CD4-positive, alpha-beta T cell treated with Interleukin-21 for 1 hour (primary cell): ENCODE data around the gene TFIP11.
"Not testable (repeated sequence)": the region's sequence is repeated elsewhere in the genome, so short reads cannot be mapped to it uniquely, and the experiment has no call there.

ENCODE experiments used
- DNase-seq: peaks from one replicate; pipeline ENCODE4 v3.0.0-alpha.2; 2020

Gene TFIP11

DNA sequence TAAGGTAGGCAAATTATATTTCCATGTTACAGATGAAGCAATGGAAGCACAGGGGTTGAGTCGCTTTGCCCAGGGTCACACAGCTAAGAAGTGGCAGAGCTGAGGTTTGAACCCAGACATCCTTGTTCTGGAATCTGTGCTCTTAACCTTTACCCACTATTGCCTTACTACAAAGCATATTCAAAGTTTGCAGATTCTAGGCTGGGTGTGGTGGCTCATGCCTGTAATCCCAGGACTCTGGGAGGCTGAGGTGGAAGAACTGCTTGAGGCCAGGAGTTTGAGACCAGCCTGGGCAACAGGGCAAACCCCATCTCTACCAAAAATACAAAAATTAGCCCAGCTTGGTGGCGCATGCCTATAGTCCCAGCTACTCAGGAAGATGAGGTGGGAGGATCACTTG lies 27.8 kb upstream of the TFIP11 start:
- no peak for DNase-seq

DNA sequence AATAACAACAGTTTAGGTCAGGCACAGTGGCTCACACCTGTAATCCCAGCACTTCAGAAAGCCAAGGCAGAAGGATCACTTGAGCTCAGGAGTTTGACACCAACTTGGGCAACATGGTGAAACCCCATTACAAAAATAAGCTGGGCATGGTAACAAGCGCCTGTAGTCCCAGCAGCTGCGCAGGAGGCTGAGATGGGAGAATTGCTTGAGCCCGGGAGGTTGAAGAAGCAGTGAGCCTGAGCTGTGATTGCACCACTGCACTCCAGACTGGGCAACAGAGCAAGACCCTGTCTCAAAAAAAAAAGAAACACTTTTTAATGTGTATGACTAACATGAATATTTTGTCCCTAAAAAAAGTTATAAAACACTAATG lies 24.5 kb upstream of the TFIP11 start:
- DNase-seq, result no peak

DNA sequence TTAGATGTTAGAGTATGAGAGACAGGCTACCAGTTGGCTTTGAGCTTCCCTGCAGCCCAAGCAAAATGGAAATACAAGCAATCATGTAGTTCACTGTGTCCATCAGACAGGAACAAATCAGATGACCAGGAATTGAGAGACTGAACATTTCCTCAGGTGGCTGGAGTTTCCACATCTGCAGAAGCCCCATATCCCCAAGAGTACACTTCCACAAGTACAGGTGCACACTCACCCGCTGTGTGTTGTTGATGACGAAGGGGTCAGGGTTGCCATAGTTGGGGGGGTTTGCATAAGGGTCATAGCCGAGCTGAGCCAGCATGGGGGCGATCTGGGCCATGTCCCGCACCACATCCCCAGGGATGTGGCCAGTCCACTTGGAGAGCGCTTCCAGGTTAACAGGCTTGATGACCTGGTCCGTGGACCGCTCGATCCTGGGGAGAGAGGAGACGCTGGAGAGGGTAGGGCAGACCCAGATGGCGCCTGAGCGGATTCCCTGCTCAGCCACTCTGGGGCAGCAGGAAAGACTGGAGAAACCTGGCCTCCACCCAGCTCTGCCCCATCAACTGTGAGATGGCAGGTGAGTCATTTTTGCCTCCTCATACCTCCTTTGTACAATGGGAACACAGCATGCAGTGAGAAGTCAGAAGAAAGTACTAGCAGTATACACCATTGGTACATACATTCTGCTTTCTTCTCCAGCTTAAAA lies 23.9 kb upstream of the TFIP11 start:
- no peak for DNase-seq

DNA sequence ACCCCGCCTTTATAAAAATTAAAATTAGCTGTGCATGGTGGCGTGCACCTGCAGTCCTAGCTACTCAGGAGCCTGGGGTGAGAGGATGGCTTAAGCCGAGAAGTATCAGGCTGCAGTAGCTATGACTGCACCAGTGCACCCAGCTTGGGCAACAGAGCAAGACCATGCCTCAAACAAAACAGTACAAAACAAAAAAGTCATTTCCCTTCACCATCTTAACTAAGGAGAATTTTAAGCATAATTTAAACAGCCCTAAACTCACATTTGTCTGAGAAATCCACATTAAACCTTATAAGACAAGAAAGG lies 23.3 kb upstream of the TFIP11 start:
- no peak for DNase-seq

DNA sequence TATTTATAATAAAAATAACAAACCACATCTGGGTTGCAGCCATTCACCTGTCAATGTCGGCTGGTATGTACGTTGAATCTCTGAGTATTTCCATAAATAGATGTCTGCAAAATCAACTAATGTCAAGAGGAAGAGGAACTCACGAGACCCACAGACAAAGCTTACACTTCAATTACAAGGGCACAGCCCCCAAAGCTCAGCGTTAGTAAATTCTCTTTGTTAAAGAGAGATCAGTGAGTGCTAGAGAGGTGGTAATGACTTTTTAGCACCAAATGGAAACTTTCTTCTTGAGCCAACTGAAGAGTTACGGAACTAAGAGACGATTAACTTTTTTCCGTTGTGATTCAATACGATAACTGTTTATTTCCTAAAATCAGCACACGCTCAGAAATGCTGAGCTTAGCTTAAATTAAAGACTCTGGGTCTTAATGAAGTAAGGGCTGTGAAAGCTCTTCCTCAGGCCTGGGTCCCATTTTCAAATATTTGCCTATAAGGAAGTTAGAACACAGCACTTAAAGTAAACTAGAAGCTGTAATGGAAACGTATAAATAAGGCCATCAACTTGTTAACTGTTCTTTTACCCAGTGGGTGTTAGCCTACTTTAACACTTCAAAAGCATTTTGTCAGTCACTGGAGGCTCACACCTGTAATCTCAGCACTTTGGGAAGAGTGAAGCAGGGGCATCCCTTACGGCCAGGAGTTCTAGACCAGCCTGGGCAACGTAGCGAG lies 22.8 kb upstream of the TFIP11 start:
- no peak for DNase-seq

DNA sequence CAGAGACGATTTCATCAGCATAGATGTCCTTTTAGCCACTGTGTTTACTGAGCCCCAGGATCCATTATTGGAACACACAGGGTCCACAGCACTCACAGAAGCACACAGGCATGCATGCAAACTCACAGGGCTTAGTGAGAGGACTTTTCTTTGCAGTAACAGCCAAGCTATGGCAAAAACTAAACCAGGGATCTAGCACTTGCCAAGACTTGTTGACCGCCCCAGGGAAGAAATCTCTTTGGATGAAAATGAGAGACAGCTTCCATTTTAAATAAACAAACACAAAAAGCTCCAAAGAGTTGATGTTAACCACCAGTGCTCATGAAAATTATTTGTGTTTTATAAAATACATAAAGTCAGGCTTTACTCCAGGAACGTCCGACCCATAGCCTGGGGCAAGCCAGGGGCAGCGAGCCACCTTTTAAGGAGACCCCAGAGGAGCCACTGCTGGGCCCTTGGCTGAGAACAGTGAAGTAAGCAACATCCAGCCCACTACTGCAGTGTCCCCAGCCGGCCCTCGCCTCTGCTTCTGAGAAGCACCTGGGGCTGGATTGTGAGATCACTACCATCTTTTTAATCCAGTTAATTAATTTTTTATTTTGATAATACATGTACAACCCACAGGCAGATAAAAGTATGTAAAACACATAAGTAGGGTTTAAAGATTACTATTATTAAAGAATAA lies 22.0 kb upstream of the TFIP11 start:
- DNase-seq, result no peak

DNA sequence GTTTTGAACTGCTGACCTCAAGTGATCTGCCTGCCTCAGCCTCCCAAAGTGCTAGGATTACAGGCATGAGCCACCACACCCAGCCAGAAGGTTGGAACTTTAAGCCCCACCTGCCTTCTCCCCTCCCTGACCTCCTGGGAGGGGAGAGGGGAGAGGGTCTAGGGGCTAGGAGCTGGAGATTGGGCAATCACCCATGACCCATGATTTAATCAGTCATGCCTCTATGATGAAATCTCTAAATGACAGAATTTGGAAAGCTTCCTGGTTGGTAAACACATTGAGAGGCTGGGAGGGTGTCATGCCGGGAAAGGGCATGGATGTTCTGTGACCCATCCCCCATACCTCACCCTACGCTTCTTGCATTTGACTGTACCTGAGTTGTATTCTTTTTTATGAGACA lies 17.1 kb upstream of the TFIP11 start:
- no peak for DNase-seq

DNA sequence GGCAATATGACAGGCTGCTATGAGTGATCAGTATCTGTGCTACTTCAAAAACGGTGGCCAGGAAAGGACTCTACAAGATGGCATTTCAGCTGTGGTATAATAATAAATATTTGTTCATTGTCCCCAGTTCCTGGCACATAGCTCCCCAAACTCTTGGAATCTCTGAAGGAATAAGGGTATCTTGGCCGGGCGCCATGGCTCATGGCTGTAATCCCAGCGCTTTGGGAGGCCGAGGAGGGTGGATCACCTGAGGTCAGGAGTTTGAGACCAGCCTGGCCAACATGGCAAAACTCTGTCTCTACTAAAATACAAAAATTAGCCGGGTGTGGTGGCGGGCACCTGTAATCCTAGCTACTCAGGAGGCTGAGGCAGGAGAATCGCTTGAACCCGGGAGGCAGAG lies 16.2 kb upstream of the TFIP11 start:
- not testable (repeated sequence) for DNase-seq

DNA sequence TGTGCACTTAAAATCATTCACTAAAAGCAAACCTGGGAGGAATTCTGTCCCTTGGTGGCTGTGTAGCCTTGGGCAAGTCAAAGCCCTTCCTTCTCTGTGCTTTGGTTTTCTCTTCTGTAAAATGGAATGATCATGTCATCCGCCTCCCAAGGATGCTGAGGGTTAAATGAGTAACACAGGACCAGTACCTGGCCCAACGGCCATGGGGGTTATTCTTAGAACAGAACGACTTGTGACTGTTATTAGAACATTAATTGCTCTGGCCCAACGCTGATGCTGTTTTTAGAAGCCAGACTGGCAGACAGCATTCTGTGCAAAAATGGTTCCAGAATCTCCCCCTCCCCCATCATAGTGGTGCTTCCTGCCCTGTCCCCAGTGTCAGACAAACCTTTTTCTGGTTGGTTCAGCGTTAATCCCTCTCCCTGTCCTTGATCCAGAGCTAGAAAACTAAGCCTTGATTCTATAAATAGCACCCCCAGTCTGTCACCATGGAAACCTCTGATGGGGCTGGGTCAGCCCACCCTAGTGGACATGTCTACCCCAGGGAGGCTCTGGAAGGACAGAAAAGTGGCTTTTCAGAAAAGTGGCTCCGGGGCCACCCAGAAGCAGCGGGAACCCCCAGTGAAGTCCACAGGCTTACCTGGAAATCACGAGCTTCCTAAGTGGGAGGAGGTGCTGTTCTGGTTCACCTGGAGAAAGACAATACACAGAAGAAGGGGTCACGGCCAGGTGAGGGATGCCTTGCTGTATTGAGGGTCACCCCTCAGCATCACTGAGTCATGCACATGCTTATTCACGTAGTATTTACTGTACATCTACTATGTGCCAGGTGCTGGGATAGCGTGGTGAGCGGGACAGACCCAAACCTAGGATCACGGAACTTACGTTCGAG lies 15.5 kb upstream of the TFIP11 start:
- DNase-seq, result no peak

DNA sequence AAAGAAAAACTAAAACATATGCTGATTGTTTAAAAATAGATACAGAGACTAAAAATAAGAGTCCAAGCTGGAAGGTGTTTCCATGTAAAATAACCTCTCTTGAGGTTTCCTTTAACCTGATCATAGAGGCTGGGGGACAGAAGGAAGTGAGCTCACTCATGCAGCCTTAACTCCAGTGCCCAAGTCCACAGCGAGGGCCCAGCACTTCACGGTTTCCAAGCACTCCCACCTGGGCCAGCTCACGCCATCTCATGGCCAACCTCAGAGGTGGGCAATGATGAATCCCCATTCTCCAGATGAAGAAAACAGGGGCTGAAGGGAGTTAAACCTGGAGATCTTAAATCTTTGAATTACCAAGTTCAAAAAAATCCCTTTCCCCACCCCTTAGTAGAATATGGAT lies 14.9 kb upstream of the TFIP11 start:
- DNase-seq, result no peak

DNA sequence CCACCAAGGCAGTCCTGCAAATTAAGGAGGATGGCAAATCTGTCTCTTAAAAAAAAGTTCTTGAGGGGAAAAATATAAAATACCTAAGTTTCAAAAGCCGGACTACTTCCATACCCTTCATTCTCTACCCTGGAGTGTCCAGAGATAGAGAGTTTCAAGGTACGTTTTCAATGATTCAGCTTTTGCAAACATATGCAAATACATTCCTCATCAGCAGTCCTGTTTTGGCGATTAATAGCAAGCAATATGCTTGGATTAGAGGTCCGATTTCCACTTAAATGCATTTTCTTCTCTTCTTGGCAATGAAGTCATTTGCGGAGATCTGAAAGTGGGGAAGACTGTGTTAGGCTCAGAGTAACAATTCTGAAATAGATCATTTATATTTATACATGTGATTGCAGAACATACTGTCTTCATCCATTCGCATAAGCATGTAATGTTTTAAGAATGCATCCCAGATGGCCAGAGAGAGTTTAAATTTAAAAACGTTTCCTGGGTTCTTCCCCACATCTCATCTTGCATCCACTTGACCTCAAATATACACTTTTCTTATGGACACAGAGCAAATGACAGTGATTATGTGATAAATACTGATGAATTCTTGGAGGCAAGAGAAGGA lies 13.8 kb upstream of the TFIP11 start:
- DNase-seq, result no peak

DNA sequence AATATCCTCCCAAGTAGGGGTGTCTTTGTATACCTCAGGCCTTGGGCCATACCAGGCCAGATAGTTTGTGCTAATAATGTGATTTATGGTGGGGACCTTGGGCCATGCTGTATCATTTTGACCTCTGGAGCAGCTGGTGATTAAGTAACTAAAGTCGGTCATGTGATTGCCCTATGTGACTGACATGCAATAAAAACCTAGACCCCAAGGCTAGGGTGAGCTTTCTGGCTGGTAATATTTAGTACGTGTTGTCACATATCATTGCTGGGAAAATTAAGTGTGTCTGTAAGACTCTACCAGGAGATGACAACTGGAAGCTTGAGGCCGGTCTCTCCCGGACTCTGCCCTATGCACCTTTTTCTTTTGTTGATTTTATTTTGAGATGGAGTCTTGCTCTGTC lies 12.6 kb upstream of the TFIP11 start:
- no peak for DNase-seq

DNA sequence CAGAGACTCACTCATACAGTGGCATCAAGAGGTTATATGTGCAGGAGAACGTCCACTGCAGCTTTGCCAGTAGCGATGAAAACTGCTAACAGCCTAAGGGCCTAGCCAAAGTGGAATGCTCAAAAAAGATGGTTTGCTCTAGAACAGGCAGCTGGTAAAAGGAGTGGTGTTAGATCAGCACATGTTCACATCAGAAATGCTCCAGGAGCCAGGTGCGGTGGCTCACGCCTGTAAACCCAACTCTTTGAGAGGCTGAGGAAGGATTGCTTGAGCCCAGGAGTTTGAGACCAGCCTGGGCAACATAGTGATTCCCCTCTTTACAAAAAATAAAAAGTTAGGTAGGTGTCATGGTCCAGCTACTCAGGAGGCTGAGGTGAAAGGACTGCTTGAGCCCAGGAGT lies 10.3 kb upstream of the TFIP11 start:
- DNase-seq, result no peak

DNA sequence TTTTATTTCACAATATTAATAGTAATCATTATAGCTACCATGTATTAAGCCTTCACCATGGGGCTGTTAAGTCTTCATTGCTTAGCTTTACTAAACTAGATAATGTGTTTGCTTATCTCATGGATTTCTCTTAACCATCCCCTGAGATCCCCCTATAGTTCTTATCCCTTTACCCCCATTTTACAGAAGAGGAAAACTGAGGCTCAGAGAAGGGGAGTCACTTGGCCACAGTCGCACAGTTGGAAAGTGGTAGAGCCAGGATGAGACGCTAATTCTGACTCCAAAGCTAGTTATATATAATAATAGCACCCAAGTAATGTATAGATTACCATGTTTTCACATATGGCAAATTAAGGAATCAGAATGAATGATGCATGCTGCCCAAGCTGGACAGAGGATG lies 9.7 kb upstream of the TFIP11 start:
- DNase-seq, result no peak

DNA sequence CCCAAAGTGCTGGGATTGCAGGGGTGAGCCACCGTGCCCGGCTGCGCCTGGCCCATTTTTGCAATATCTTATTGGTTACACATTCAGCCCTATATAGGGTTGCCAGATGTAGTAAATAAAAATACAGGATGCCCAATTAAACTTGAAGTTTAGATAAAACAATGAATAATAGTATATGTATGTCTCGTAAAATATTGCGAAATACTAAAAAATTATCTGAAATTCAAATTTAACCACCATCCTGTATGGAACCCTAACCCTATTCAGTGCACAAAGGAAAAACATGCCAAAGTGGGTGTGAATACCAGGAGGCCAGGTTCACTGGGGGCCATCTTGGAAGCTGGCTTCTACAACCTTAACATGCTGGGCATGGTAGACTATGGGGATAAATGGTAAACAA lies 5.2 kb upstream of the TFIP11 start:
- no peak for DNase-seq

DNA sequence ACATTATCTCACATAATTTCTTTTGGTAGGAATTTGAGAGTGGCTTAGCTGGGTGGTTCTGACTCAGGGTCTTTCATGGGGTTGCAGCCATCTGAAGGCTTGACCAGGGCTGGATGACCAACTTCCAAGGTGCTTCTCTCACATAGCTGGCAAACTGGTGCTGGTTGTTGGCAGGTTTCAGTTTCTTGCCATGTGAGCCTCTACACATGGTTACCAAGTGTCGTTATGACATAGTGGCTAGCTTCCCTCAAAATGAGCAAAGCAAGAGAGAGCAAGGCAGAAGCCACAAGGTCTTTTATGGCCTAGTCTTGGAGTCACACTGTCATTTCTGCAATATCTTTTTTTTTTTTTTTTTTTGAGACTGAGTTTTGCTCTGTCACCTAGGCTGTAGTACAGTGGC lies 4.2 kb upstream of the TFIP11 start:
- no peak for DNase-seq

DNA sequence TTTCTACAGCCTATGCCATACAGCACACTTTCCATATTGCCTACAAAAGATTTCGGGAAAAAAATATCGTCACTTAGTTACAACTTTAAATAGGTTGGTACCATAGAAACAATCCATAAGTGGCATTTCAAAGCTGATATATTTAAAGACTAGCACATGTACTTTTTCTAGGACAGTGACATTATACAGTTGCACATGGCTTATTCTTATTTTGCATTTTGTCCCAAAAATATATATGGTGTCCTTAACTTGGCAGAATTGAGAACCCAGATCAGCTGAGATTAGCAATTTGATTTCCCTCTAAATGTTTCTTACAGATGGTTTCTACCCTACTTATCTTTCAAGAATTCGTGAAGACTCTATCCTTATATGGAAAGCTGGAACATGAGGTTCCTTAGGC lies 3.7 kb upstream of the TFIP11 start:
- no peak for DNase-seq

DNA sequence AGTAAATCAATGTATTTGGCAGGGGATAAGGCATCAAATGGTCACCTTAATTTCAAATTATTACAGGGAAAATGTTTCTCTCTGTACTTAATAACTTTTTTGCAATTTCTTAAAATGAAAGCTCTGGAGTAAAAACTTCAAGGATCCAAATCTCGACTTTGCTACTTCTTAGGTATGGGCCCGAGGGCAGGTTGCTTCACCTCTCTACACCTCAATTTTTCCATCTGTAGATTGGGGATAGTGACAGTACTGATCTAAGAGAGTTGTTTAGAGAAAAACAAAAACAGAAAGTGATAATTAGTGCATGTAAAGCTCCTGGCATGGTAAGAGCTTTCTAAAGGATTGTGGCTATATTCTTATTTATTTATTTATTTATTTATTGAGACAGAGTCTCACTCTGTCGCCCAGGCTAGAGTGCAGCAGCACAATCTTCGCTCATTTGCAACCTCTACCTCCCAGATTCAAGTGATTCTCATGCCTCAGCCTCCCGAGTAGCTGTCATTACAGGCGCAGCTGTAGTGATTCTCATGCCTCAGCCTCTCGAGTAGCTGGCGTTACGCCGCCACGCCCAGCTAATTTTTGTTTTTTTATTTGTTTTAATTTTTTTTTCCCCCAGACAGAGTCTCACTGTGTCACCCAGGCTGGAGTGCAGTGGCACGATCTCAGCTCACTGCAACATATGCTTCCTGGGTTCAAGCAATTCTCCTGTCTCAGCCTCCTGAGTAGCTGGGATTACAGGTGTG lies 2.3 kb upstream of the TFIP11 start:
- no peak for DNase-seq

DNA sequence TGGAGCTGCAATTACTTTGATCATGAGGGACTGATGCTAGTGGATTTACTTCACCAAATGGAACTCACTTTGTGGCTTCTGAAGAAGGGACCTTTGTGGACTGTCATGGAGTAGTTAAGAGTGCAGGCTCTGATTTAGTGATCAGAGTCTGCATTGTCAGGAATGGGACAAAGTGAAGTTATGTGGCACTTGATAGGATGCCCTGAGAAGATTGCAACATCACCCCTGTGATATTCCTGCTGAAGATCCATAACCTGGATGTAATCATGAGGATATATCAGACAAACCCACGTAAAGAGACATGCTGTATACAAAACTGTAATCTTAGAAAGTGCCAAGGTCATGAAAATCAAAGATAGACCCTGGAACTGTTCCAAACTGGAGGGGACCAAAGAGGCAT lies 1.6 kb upstream of the TFIP11 start:
- DNase-seq, result no peak

DNA sequence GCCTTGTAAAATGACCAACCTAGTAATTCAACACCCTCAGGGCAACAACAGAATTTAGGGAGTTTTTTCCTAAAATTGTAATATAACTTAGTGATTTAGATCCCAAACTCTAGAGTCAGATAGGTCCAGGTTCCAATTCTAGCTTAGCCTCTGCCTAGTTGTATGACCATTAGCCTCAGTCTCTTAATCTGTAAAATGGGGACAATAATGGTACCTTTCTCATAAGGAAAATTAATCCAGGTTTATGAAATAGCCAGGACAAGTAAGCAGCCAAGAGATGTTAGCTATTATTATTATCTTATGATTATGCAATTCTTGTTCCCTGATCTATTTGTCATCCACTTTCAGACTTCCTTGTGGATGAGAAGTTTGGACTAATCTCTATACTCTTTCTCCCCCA lies 4.1 kb downstream of the TFIP11 start:
- DNase-seq, result no peak

DNA sequence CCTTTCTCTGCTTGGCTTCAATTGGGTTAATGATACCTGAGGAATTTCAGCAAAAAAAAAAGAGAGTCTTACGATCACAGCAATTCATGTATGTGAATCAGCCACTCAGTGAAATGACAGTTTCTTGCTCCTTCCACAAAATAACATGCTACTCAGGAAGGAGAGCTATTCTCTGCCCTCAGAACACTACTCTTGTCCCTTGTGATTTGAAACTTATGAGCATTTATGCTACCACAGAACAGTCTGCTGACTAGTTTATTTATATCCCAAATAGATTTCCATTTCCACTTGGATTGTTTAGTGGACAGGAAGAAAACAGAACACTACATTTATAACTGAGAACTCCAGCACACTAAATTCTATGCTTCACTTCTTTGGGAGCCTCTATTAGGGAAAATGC lies 8.5 kb downstream of the TFIP11 start:
- no peak for DNase-seq
